K562 (cell line): Measurements from ENCODE around the gene SDF4. TPM values are rescaled to one million over a fixed set of nuclear protein-coding genes. Genes with fewer than 3 reads are reported as not detected.

Source experiments
- ARID4B ChIP-seq: sonication (generic); formaldehyde crosslinking; IDR thresholded peaks from 2 replicates; pipeline ENCODE4 v1.8.0; 2022; ENCODE audit warnings: mild to moderate bottlenecking, missing genetic modification reagents
- CBX5 ChIP-seq: IDR thresholded peaks from 2 replicates; pipeline ENCODE4 v1.6.1; 2014; ENCODE audit warnings: low read depth, borderline replicate concordance
- CREBBP ChIP-seq: IDR thresholded peaks from one replicate; pipeline ENCODE4 v1.6.1; 2012; ENCODE audit warnings: low read depth, mild to moderate bottlenecking, control low read depth, inconsistent platforms, low read length
- FIP1L1 ChIP-seq: fragments of 200-400 bp; formaldehyde crosslinking; IDR thresholded peaks from 2 replicates; pipeline ENCODE4 v1.6.1; 2018; ENCODE audit warnings: mild to moderate bottlenecking, low read depth, low read length; ENCODE audit not compliant: poor library complexity, severe bottlenecking
- FOXK1 ChIP-seq: sonication (generic); formaldehyde crosslinking; IDR thresholded peaks from 2 replicates; pipeline ENCODE4 v1.8.0; 2022; ENCODE audit warnings: missing genetic modification reagents, mild to moderate bottlenecking, borderline replicate concordance
- FOXP4 ChIP-seq: sonication (generic); formaldehyde crosslinking; IDR thresholded peaks from 2 replicates; pipeline ENCODE4 v1.8.0; 2022; ENCODE audit warnings: mild to moderate bottlenecking, missing genetic modification reagents, borderline replicate concordance
- HCFC1 ChIP-seq: IDR thresholded peaks from 2 replicates; pipeline ENCODE4 v1.6.1; 2012; ENCODE audit warnings: low read depth, low read length, improper control_type of control experiment
- L3MBTL2 ChIP-seq: fragments of 450-650 bp; IDR thresholded peaks from 2 replicates; pipeline ENCODE4 v1.6.1; 2016; ENCODE audit warnings: mild to moderate bottlenecking, moderate library complexity
- NFIX ChIP-seq: fragments of 250-450 bp; sonication (Bioruptor Pico); IDR thresholded peaks from 2 replicates; pipeline ENCODE4 v1.4.0; 2020; ENCODE audit warnings: low read depth, mild to moderate bottlenecking, moderate library complexity
- NFXL1 ChIP-seq: fragments of 450-650 bp; formaldehyde crosslinking; IDR thresholded peaks from 2 replicates; pipeline ENCODE4 v1.4.0; 2021; ENCODE audit warnings: mild to moderate bottlenecking
- TRIM28 ChIP-seq: fragments of 450-650 bp; IDR thresholded peaks from 2 replicates; pipeline ENCODE4 v1.6.1; 2017
- ZBTB33 ChIP-seq: sonication (generic); formaldehyde crosslinking; IDR thresholded peaks from 2 replicates; pipeline ENCODE4 v1.8.1; 2023; ENCODE audit warnings: mild to moderate bottlenecking, missing genetic modification reagents
- ZNF217 ChIP-seq: sonication (generic); formaldehyde crosslinking; IDR thresholded peaks from 2 replicates; pipeline ENCODE4 v1.8.0; 2022; ENCODE audit warnings: mild to moderate bottlenecking, missing genetic modification reagents
- ZNF232 ChIP-seq: sonication (generic); formaldehyde crosslinking; IDR thresholded peaks from 2 replicates; pipeline ENCODE4 v1.8.0; 2022; ENCODE audit warnings: mild to moderate bottlenecking, missing genetic modification reagents
- ZNF263 ChIP-seq: sonication (generic); formaldehyde crosslinking; IDR thresholded peaks from 2 replicates; pipeline ENCODE4 v1.8.0; 2022; ENCODE audit warnings: mild to moderate bottlenecking, missing genetic modification reagents, borderline replicate concordance
- ZNF740 ChIP-seq, 3 experiments: fragments of 200-800 bp in 1 of 3; sonication (Bioruptor generic) in 1 of 3; sonication (generic) in 1 of 3; formaldehyde crosslinking in 1 of 3; IDR thresholded peaks; 2 replicates each; pipeline versions ENCODE4 v1.6.1 to v1.8.0; 2016 to 2022; ENCODE audit warnings: mild to moderate bottlenecking in 2 of 3, missing compliant biosample characterization in 2 of 3, missing genetic modification characterization in 2 of 3, missing genetic modification reagents in 1 of 3
- ZNF77 ChIP-seq: fragments of 250-450 bp; sonication (Bioruptor Pico); IDR thresholded peaks from 2 replicates; pipeline ENCODE4 v1.5.0; 2020
- polyA plus RNA-seq, 8 experiments: library from polyadenylated mRNA; depleted of rRNA in 4 of 8; stranded (reverse) in 5 of 8; unstranded in 3 of 8; fragments of >200 nt; fragmentation: Nextera tagmentation in 2 of 8; fragmentation: Illumina TruSeq in 1 of 8; extraction: Ambion mirVana in 2 of 8; extraction: Trizol in 1 of 8; gene quantifications; 2 replicates each; pipeline versions ENCODE4 v1.2.1 to v1.2.3, GENCODE V29; 2011 to 2014; ENCODE audit warnings: inconsistent platforms in 1 of 8, missing spikeins in 1 of 8
- total RNA-seq, 7 experiments: library from RNA; depleted of rRNA in 6 of 7; stranded (reverse); fragments of >200 nt in 6 of 7; fragmentation: Illumina TruSeq in 2 of 7; extraction: Trizol in 2 of 7; gene quantifications; 2 replicates each; pipeline versions ENCODE4 v1.2.1 to v1.2.3, GENCODE V29; 2011 to 2021; ENCODE audit warnings: low replicate concordance in 1 of 7

The SDF4 gene
- total and polyA plus RNA-seq, 9 of the 15 experiments (the other 6 are each of a cell fraction or from before 2014, with no cell fraction given) = 0.35 to 160 (median 65.2) TPM

- no peak for TF ChIP-seq HCFC1
- 0 out of 2 replicates have a peak, but pooled peaks have one; percentile 63 for TF ChIP-seq ZNF232 (CRISPR knock-in tag)
- peak; percentile 57; the same call in 1 of the 2 replicates for TF ChIP-seq ZBTB33 (CRISPR knock-in tag)
- TF ChIP-seq FOXP4 (CRISPR knock-in tag) = peak; percentile 56; the same call in 1 of the 2 replicates
- TF ChIP-seq FIP1L1 = no peak
- peak; percentile 80; the same call in 1 of the 2 replicates for TF ChIP-seq L3MBTL2
- TF ChIP-seq NFXL1 = no peak
- no peak for TF ChIP-seq CREBBP
- TF ChIP-seq FOXK1 (CRISPR knock-in tag) = peak; percentile 42; the same call in 1 of the 2 replicates
- TF ChIP-seq TRIM28 = 0 out of 2 replicates have a peak, but pooled peaks have one; percentile 31
- TF ChIP-seq ZNF77 = no peak
- peak; percentile 17; the same call in 1 of the 2 replicates for TF ChIP-seq CBX5
- 0 out of 2 replicates have a peak, but pooled peaks have one; percentile 6 for TF ChIP-seq ARID4B (CRISPR knock-in tag)
- TF ChIP-seq ZNF217 (CRISPR knock-in tag) = no peak
- no peak for TF ChIP-seq NFIX (CRISPR knock-in tag)
- no peak for TF ChIP-seq ZNF263 (CRISPR knock-in tag)
- peak; percentile 61; the same call in 1 of the 2 replicates for TF ChIP-seq ZNF740 (CRISPR knock-in tag; IDR thresholded peaks at IDR 0.05)
- TF ChIP-seq ZNF740 (tag; IDR thresholded peaks at IDR 0.05) = no peak; a peak in 1 of 4 replicates
Observed at GRCh38 chr1:1175221-1176062, 56.4 kb downstream of the SDF4 start (continued).
